ENCODE results near the gene IL17RA.
"Not testable (repeated sequence)": the region's sequence is repeated elsewhere in the genome, so short reads cannot be mapped to it uniquely, and the experiment has no call there.

The IL17RA gene

GRCh38 chr22:17120711-17121232, 36.0 kb downstream of the IL17RA start:
- DNase-seq, result no peak
- ATAC-seq, result no peak

GRCh38 chr22:17121233-17122195, 36.7 kb downstream of the IL17RA start, which contains the start of gene TMEM121B:
Gene TMEM121B (minus strand): TSS chr22:17121360. CDS start chr22:17121127, 233 bp downstream.
- no peak for ATAC-seq
- peak; percentile 54 for DNase-seq

GRCh38 chr22:17130199-17130598, 45.4 kb downstream of the IL17RA start:
- ATAC-seq (peak; percentile 63), DNase-seq (no peak)

GRCh38 chr22:17131686-17132085, 46.9 kb downstream of the IL17RA start:
- DNase-seq (no peak), ATAC-seq (no peak)

GRCh38 chr22:17132112-17132511, 47.3 kb downstream of the IL17RA start:
- ATAC-seq (no peak), DNase-seq (no peak)

GRCh38 chr22:17133137-17133536, 48.3 kb downstream of the IL17RA start:
- no peak for DNase-seq
- no peak for ATAC-seq

- DNase-seq (no peak), ATAC-seq (no peak)
Measured at GRCh38 chr22:17135153-17135760, 50.5 kb downstream of the IL17RA start.

- no peak for DNase-seq
- no peak for ATAC-seq
Measured at GRCh38 chr22:17137170-17137569, 52.4 kb downstream of the IL17RA start.

GRCh38 chr22:17137861-17138425, 53.1 kb downstream of the IL17RA start:
- ATAC-seq, result no peak
- no peak for DNase-seq

- DNase-seq (no peak), ATAC-seq (no peak)
Measured at GRCh38 chr22:17138513-17138912, 53.7 kb downstream of the IL17RA start.

- ATAC-seq, result no peak
- no peak for DNase-seq
Measured at GRCh38 chr22:17140022-17140421, 55.2 kb downstream of the IL17RA start.

- ATAC-seq, result no peak
- no peak for DNase-seq
Measured at GRCh38 chr22:17140826-17141766, 56.3 kb downstream of the IL17RA start.

GRCh38 chr22:17143101-17143500, 58.3 kb downstream of the IL17RA start:
- DNase-seq, result no peak
- ATAC-seq, result no peak

- no peak for DNase-seq
- ATAC-seq, result no peak
Measured at GRCh38 chr22:17143826-17144225, 59.0 kb downstream of the IL17RA start.

- ATAC-seq (no peak), DNase-seq (no peak)
Measured at GRCh38 chr22:17145021-17145680, 60.4 kb downstream of the IL17RA start.

GRCh38 chr22:17147458-17147857, 62.7 kb downstream of the IL17RA start:
- ATAC-seq, DNase-seq: not testable (repeated sequence)

- ATAC-seq, result no peak
- DNase-seq, result no peak
Measured at GRCh38 chr22:17149076-17149815, 64.4 kb downstream of the IL17RA start.

- ATAC-seq (no peak), DNase-seq (no peak)
Measured at GRCh38 chr22:17152340-17152739, 67.5 kb downstream of the IL17RA start.

- DNase-seq (no peak), ATAC-seq (no peak)
Measured at GRCh38 chr22:17152971-17153370, 68.2 kb downstream of the IL17RA start.

GRCh38 chr22:17155941-17156340, 71.1 kb downstream of the IL17RA start:
- no peak for ATAC-seq
- no peak for DNase-seq
